T-helper 22 cell (primary cell): ENCODE results near the gene ASTN2.

Source experiments
- DNase-seq: peaks from one replicate; pipeline ENCODE4 v3.0.0-alpha.2; 2020; ENCODE audit warnings: low read depth

ASTN2 gene

GRCh38 chr9:116452634-116453033, 962.2 kb downstream of the ASTN2 start:
- DNase-seq: no peak

GRCh38 chr9:116452227-116452626, 962.6 kb downstream of the ASTN2 start:
- no peak for DNase-seq

- no peak for DNase-seq
Observed at GRCh38 chr9:116451500-116452115, 963.2 kb downstream of the ASTN2 start.

GRCh38 chr9:116450378-116451139, 964.3 kb downstream of the ASTN2 start:
- no peak for DNase-seq

- no peak for DNase-seq
Observed at GRCh38 chr9:116449949-116450348, 964.9 kb downstream of the ASTN2 start.

GRCh38 chr9:116448431-116448830, 966.4 kb downstream of the ASTN2 start:
- no peak for DNase-seq

GRCh38 chr9:116447934-116448333, 966.9 kb downstream of the ASTN2 start:
- DNase-seq: no peak

- no peak for DNase-seq
Observed at GRCh38 chr9:116442528-116442927, 972.3 kb downstream of the ASTN2 start.

GRCh38 chr9:116437411-116438370, 977.2 kb downstream of the ASTN2 start:
- DNase-seq: no peak

- no peak for DNase-seq
Observed at GRCh38 chr9:116436121-116436520, 978.7 kb downstream of the ASTN2 start.

GRCh38 chr9:116435706-116436105, 979.2 kb downstream of the ASTN2 start:
- no peak for DNase-seq

GRCh38 chr9:116434314-116434713, 980.5 kb downstream of the ASTN2 start:
- no peak for DNase-seq

GRCh38 chr9:116432051-116432450, 982.8 kb downstream of the ASTN2 start:
- DNase-seq: no peak

- no peak for DNase-seq
Observed at GRCh38 chr9:116430849-116431248, 984.0 kb downstream of the ASTN2 start.

GRCh38 chr9:116425244-116425643, 989.6 kb downstream of the ASTN2 start:
- DNase-seq: no peak

GRCh38 chr9:116423149-116423548, 991.7 kb downstream of the ASTN2 start:
- no peak for DNase-seq

- no peak for DNase-seq
Observed at GRCh38 chr9:116422119-116422979, 992.5 kb downstream of the ASTN2 start.

GRCh38 chr9:116420993-116421538, 993.8 kb downstream of the ASTN2 start:
- DNase-seq: no peak

GRCh38 chr9:116419181-116419580, 995.7 kb downstream of the ASTN2 start:
- DNase-seq: no peak

GRCh38 chr9:116417464-116417863, 997.4 kb downstream of the ASTN2 start:
- DNase-seq: no peak

GRCh38 chr9:116416421-116416820, 998.4 kb downstream of the ASTN2 start:
- DNase-seq: no peak
